DOHH2 (cell line): ENCODE data around the gene ANKRD42.

Source experiments
- H3F3A ChIP-seq: fragments of 200-600 bp; sonication (generic), shearing (Covaris generic); 2 replicates; pipeline ENCODE4 v1.6.0; 2016; ENCODE audit warnings: antibody characterized with exemption, mild to moderate bottlenecking; ENCODE audit not compliant: control insufficient read depth, insufficient read depth
- H3K27ac ChIP-seq: fragments of 200-600 bp; sonication (generic); 2 replicates; pipeline ENCODE4 v1.5.1; 2014; ENCODE audit warnings: low read depth, mild to moderate bottlenecking, low read length, moderate library complexity
- H3K27me3 ChIP-seq: fragments of 200-600 bp; sonication (generic); 2 replicates; pipeline ENCODE4 v1.6.1; 2014; ENCODE audit warnings: mild to moderate bottlenecking, low read length, mixed read lengths; ENCODE audit not compliant: control insufficient read depth
- H3K36me3 ChIP-seq: fragments of 200-600 bp; sonication (generic); 2 replicates; pipeline ENCODE4 v1.6.1; 2014; ENCODE audit warnings: mild to moderate bottlenecking, low read length, moderate library complexity, mixed read lengths; ENCODE audit not compliant: control insufficient read depth
- H3K4me1 ChIP-seq: fragments of 200-600 bp; sonication (generic); 2 replicates; pipeline ENCODE4 v1.6.1; 2014; ENCODE audit warnings: mild to moderate bottlenecking, low read length, mixed read lengths; ENCODE audit not compliant: control insufficient read depth
- H3K4me2 ChIP-seq: fragments of 200-600 bp; sonication (generic); 2 replicates; pipeline ENCODE4 v1.6.0; 2014; ENCODE audit warnings: mild to moderate bottlenecking, low read length, moderate library complexity
- H3K4me3 ChIP-seq: fragments of 200-600 bp; sonication (generic); 2 replicates; pipeline ENCODE4 v1.5.1; 2014; ENCODE audit warnings: mild to moderate bottlenecking, low read length, mixed read lengths
- H3K79me2 ChIP-seq: fragments of 200-600 bp; sonication (generic); 2 replicates; pipeline ENCODE4 v1.6.1; 2014; ENCODE audit warnings: mild to moderate bottlenecking, low read length, mixed read lengths; ENCODE audit not compliant: control insufficient read depth
- H3K9me2 ChIP-seq: fragments of 200-600 bp; sonication (generic); replicated peaks from 2 replicates; pipeline ENCODE4 v1.6.1; 2014; ENCODE audit warnings: mild to moderate bottlenecking, low read length, mixed read lengths; ENCODE audit not compliant: control insufficient read depth
- H3K9me3 ChIP-seq: fragments of 200-600 bp; sonication (generic); 2 replicates; pipeline ENCODE4 v1.6.1; 2014; ENCODE audit warnings: antibody characterized with exemption, low read length, mixed read lengths; ENCODE audit not compliant: control insufficient read depth, insufficient read depth
- H4K20me1 ChIP-seq: fragments of 200-600 bp; sonication (generic); 2 replicates; pipeline ENCODE4 v1.6.0; 2014; ENCODE audit warnings: low read depth, mild to moderate bottlenecking, antibody characterized with exemption, low read length, moderate library complexity; ENCODE audit not compliant: control insufficient read depth, insufficient read depth
- CTCF ChIP-seq: fragments of 200-600 bp; sonication (generic); IDR thresholded peaks from one replicate; pipeline ENCODE4 v1.5.1; 2014; ENCODE audit warnings: antibody characterized with exemption, mild to moderate bottlenecking, low read depth, low read length; ENCODE audit not compliant: poor library complexity, severe bottlenecking
- EZH2phosphoT487 ChIP-seq: fragments of 200-600 bp; sonication (generic); IDR thresholded peaks from 2 replicates; pipeline ENCODE4 v1.6.1; 2017; ENCODE audit warnings: borderline replicate concordance, mild to moderate bottlenecking, antibody characterized with exemption, low read length, moderate library complexity, mixed read lengths

Gene ANKRD42

GRCh38 chr11:83219095-83219494 is 25.6 kb downstream of the ANKRD42 start:
- TF ChIP-seq EZH2phosphoT487 (no peak), CTCF (peak; percentile 16)
- Histone ChIP-seq H3K9me3 (no peaks in the 10 kb centered on the region), H3K27me3 (no peaks in the 10 kb centered on the region), H4K20me1 (no peaks in the 10 kb centered on the region), H3K27ac (no peak overlapping the region), H3K79me2 (no peaks in the 10 kb centered on the region), H3K4me3 (no peak overlapping the region), H3K9me2 (no peaks in the 10 kb centered on the region), H3K36me3 (no peaks in the 10 kb centered on the region), H3K4me2 (no peak overlapping the region), H3F3A (no peaks in the 10 kb centered on the region), H3K4me1 (no peaks in the 10 kb centered on the region)

- Histone ChIP-seq H3K4me2 (no peak overlapping the region), H3K4me1 (no peaks in the 10 kb centered on the region), H3K9me2 (no peaks in the 10 kb centered on the region), H4K20me1 (no peaks in the 10 kb centered on the region), H3K4me3 (no peak overlapping the region), H3K27ac (no peak overlapping the region), H3K36me3 (no peaks in the 10 kb centered on the region), H3K27me3 (no peaks in the 10 kb centered on the region), H3F3A (no peaks in the 10 kb centered on the region), H3K79me2 (no peaks in the 10 kb centered on the region), H3K9me3 (no peaks in the 10 kb centered on the region)
- TF ChIP-seq CTCF = no peak
- TF ChIP-seq EZH2phosphoT487 = no peak
Measured at GRCh38 chr11:83220260-83220659, 26.7 kb downstream of the ANKRD42 start.

GRCh38 chr11:83221694-83222093 is 28.2 kb downstream of the ANKRD42 start:
- H3K27ac ChIP-seq = no peak overlapping the region
- H3K9me2 ChIP-seq = no peaks in the 10 kb centered on the region
- H3K36me3 ChIP-seq = no peaks in the 10 kb centered on the region
- no peaks in the 10 kb centered on the region for H3K9me3 ChIP-seq
- no peaks in the 10 kb centered on the region for H4K20me1 ChIP-seq
- H3K4me1 ChIP-seq = no peaks in the 10 kb centered on the region
- H3K27me3 ChIP-seq = no peaks in the 10 kb centered on the region
- no peaks in the 10 kb centered on the region for H3K79me2 ChIP-seq
- no peak overlapping the region for H3K4me3 ChIP-seq
- H3K4me2 ChIP-seq = no peak overlapping the region
- TF ChIP-seq EZH2phosphoT487 = no peak
- TF ChIP-seq CTCF = no peak
- H3F3A ChIP-seq = no peaks in the 10 kb centered on the region

GRCh38 chr11:83222499-83222898 is 29.0 kb downstream of the ANKRD42 start:
- no peaks in the 10 kb centered on the region for H3K27me3 ChIP-seq
- TF ChIP-seq EZH2phosphoT487 (no peak), CTCF (no peak)
- H3K27ac ChIP-seq = no peak overlapping the region
- H3K4me2 ChIP-seq = no peak overlapping the region
- no peaks in the 10 kb centered on the region for H3K79me2 ChIP-seq
- H3K9me3 ChIP-seq = no peaks in the 10 kb centered on the region
- no peak overlapping the region for H3K4me3 ChIP-seq
- no peaks in the 10 kb centered on the region for H4K20me1 ChIP-seq
- H3K4me1 ChIP-seq = no peaks in the 10 kb centered on the region
- no peaks in the 10 kb centered on the region for H3K36me3 ChIP-seq
- H3K9me2 ChIP-seq = no peaks in the 10 kb centered on the region
- no peaks in the 10 kb centered on the region for H3F3A ChIP-seq
